ENCODE data around the gene NPR3. TPM values are rescaled to one million over a fixed set of nuclear protein-coding genes. Genes with fewer than 3 reads are reported as not detected.

The NPR3 gene
- total RNA-seq, 2 donors from 2014 or later, result 10.9 to 26.2 TPM

DNA sequence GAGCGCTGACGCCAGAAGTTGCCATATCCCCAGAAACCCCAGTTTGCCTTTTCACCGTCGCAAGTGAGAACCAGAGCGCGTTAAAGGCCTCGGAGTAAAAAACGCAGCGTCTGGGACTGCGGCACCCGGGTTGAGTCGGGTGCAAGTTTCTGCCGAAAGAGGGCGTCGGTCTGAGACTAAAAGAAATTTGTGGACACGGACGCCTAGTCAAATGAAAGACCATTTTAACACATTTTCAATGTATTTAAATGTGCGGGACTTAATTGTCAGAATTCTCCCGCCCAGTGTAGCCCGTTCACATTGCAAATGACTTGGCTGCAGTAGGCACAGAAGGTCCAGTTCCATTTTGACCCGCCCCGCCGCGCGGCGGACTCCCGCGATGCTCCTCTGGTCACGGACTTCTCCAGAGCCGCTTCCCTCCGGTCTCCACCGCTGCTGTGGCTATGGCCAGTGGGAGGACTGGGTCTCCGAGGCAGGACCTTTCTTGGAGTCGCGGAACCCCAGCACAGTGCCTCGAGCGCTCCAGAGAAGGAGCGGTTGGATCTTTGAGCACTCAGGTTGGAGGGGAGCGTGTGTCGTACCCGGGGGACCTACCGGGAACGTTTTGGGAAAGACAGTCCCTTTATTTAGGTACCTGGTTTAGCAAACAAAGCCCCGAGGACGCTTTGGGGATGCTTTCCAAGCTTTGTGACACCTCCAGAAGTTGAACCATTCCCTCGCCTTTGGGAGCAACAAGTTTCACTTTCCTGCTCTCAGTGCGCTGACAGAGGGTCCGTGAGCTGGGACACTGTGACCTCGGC is 1.2 kb upstream of the NPR3 start:
- DNase-seq, result peak; percentile 76
- peak; percentile 62 to 72 for ATAC-seq
- intact Hi-C loops (cut with DNase I), result loop anchor here in 1 of 2 donors (5.0 to 10.0 kb wide), 4 partner anchors 145 to 715 kb away; no protein-coding TSS in a partner anchor

GRCh38 chr5:32711362-32711680 is 200 bp downstream of the NPR3 start:
- no peak for DNase-seq
- intact Hi-C loops (cut with DNase I), result loop anchor here in 1 of 2 donors (5.0 to 10.0 kb wide), 2 partner anchors 143 to 581 kb away; no protein-coding TSS in a partner anchor
- ATAC-seq, result no peak

- DNase-seq (peak; percentile 63), ATAC-seq (peak; percentile 16 to 18)
- intact Hi-C loops (cut with DNase I), result loop anchor here in 1 of 2 donors (5.0 to 10.0 kb wide), 2 partner anchors 143 to 580 kb away; no protein-coding TSS in a partner anchor
Observed at GRCh38 chr5:32711681-32712480, 760 bp downstream of the NPR3 start.

GRCh38 chr5:32712481-32713360 is 1.6 kb downstream of the NPR3 start:
- intact Hi-C loops (cut with DNase I), result loop anchor here in 1 of 2 donors (5.0 to 10.0 kb wide), 2 partner anchors 142 to 580 kb away; no protein-coding TSS in a partner anchor
- ATAC-seq (no peak), DNase-seq (no peak)

- intact Hi-C loops (cut with DNase I), result loop anchor here in 1 of 2 donors (5.0 to 10.0 kb wide), 2 partner anchors 141 to 579 kb away; no protein-coding TSS in a partner anchor
- DNase-seq (no peak), ATAC-seq (peak; percentile 1 to 2)
Observed at GRCh38 chr5:32713361-32713769, 2.2 kb downstream of the NPR3 start.

DNA sequence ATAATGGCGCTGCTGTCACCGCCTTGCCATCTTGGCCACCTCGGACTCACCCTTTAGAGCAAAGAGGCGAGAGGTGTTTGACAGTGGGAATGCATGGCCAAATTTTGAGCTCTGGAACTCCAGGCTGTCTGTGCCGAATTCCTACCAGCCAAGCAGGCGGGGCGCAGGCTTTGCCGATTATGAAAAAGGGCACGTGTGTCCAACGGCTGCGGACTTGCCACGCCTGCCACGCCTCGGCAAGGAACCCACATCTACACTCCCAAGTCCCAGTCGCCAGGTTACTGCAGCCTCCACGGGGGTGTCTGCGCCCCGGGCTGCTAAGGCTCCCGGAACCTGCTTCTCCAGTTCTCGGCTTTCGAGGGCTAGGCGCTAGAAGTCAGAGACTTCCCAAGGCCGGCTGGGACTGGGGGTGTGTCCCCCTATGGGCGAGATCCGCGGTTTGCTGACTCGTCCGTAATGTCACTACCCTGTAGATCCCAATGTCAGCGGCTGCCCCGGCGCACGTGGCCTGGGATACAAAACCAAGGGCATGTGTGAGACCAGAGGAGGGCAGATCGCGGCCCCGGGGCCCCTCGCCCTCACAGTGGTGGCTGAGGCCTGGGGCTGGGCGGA is 2.8 kb downstream of the NPR3 start:
- ATAC-seq, result peak; percentile 9 to 17
- intact Hi-C loops (cut with DNase I), result loop anchor here in 1 of 2 donors (5.0 to 10.0 kb wide), 2 partner anchors 141 to 578 kb away; no protein-coding TSS in a partner anchor
- peak; percentile 56 for DNase-seq

DNA sequence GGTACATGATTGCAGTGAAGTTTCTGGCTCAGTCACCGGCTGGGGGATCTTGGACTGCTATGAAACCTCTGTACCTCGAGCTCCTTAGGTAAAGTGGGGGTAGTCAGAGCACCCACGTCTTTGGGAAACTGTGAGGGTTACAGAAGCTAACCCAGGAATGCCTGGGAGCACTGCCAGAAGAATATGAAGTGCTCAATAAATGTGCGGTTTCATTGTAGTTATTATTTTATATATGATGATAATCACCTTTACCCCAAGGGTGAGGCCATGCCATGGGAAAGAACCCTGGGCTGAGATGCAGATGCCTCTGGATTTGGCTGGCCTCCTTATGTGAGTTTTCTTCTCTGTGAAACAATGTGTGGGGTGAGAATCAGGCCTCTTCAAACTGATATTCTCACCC is 3.7 kb downstream of the NPR3 start:
- DNase-seq, result no peak
- no peak for ATAC-seq
- intact Hi-C loops (cut with DNase I), result loop anchor here in 1 of 2 donors (5.0 to 10.0 kb wide), 2 partner anchors 140 to 577 kb away; no protein-coding TSS in a partner anchor

- intact Hi-C loops (cut with DNase I), result no loop called here
- DNase-seq (no peak), ATAC-seq (no peak)
Observed at GRCh38 chr5:32720300-32720699, 9.2 kb downstream of the NPR3 start.

DNA sequence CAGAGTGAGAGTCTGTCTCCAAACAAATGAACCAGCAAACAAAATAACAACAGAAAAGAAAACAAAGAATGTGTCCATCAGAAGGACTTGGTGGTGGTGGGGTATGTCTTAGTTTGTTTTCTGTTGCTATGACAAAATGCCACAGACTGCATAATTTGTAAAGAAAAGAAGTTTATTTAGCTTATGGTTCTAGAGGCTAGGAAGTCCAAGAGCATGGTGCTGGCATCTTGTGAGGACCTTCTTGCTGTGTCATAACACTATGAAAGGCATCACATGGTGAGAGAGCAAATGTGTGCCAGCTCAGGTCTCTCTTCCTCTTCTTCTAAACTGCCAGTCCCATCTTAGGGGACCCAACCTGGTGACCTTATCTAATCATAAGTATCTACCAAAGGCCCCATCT is 10.5 kb downstream of the NPR3 start:
- intact Hi-C loops (cut with DNase I), result no loop called here
- DNase-seq (no peak), ATAC-seq (no peak)

DNA sequence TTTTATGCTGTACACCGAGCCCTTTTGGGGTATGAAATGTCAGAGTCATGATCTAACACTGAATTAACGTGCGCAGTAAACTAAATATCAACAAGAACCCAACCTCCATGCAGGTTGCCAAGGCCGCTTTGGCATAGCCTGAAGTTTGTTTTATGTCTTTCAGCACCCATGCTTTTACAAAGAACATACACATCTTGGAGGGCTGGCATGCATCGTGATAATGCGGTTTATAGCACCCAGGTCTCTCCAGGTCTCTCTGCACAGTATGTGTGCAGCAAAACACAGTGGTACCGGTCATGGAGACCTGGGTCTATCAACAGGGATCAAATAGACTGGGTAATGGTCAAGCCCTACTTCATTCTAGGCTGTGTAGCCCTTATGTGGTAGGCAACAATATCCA is 11.8 kb downstream of the NPR3 start:
- intact Hi-C loops (cut with DNase I), result no loop called here
- ATAC-seq (no peak), DNase-seq (no peak)

- ATAC-seq, result no peak
- intact Hi-C loops (cut with DNase I), result no loop called here
- DNase-seq, result no peak
Observed at GRCh38 chr5:32724526-32724925, 13.4 kb downstream of the NPR3 start.

DNA sequence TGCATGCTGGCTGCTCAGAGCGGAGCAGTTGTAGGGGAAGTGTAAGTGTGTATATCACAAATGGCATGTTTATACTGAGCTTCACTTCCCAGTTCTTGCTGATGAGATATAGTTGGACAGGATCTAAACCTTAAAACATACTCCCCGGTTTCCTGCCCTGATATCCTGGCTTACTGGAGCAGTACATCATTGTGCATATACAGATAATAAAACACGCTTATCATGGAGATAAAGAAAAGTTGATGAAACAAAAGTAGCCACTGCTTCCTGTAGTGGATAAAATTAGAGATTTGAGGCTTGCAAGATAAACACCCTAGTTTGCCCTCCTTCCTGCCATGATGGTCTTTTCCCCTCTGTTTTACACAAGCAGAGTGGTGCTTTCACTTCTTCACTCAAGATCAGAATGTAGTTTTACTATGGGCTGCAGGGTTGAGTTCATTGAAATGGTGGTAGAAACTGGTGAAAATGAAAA is 15.0 kb downstream of the NPR3 start:
- ATAC-seq (peak in 1 of 2 donors; percentile 38), DNase-seq (no peak)
- intact Hi-C loops (cut with DNase I), result no loop called here

DNA sequence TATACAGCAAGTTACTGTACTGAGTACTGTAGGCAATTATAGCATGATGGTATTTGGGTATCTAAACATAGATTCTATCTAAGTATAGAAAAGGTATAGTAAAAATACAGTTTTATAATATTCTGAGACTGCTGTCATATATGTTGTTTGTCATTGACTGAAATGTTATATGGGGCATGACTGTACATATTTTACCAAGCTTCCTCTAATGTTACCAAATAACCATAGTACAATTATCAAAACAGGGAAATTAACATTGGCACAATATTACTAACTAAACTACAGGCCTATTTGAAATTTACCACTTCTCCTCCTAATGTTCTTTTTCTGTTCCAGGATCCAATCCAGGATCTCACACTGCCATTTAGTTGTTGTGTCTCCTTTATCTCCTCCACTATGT is 18.5 kb downstream of the NPR3 start:
- no peak for ATAC-seq
- intact Hi-C loops (cut with DNase I), result no loop called here

GRCh38 chr5:32733590-32734340 is 22.6 kb downstream of the NPR3 start:
- ATAC-seq, result no peak
- intact Hi-C loops (cut with DNase I), result no loop called here
- DNase-seq, result no peak

More for the DNA sequence above, 18.5 kb downstream of the NPR3 start:
- no peak for DNase-seq

- DNase-seq (no peak), ATAC-seq (no peak)
- intact Hi-C loops (cut with DNase I), result no loop called here
Observed at GRCh38 chr5:32734827-32735378, 23.8 kb downstream of the NPR3 start.

- peak; percentile 30 for DNase-seq
- no peak for ATAC-seq
- intact Hi-C loops (cut with DNase I), result no loop called here
Observed at GRCh38 chr5:32735512-32735911, 24.4 kb downstream of the NPR3 start.

DNA sequence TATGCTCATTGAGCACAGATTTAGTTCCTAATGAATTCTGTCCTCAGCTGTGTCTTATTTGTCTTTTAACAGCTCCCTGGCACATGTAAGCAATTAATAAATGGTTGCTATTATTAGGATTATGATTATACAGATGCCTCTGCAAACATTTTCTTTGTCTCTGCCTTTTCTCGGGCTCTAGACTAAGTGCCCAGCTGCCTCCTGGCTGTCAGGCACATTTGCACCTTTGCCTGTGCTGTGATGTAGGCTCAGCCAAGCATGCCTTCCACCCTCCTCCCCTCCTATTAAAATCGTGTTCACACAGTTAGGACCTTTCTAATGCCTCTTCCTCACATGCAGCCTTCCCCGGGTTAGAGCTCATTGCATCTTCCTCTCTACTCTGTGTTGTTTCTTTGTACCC is 25.7 kb downstream of the NPR3 start:
- ATAC-seq (no peak), DNase-seq (no peak)
- intact Hi-C loops (cut with DNase I), result no loop called here

All from left cardiac atrium (tissue), 4 donors.